Heart right ventricle (tissue), 16 donors: ENCODE data around the gene NR5A1. TPM values are rescaled to one million over a fixed set of nuclear protein-coding genes. Genes with fewer than 3 reads are reported as not detected.
A peak's percentile ranks its signal among the peaks of the same experiment; 100 is the strongest.

ENCODE experiments used
- ATAC-seq, 8 donors: fragments of 200-7000 bp; cut with Tn5 transposase; one replicate each; pipeline ENCODE4 v1.9.1; 2020; ENCODE audit warnings: mild to moderate bottlenecking in 8 of 8, moderate library complexity in 8 of 8, moderate number of reproducible peaks in 1 of 8
- DNase-seq, 2 donors: peaks; one replicate each; pipeline ENCODE4 v3.0.0-alpha.2; 2020
- H3K27ac ChIP-seq, 10 donors: fragments of 200-600 bp; sonication (generic) in 2 of 10; one replicate each; pipeline versions ENCODE4 v1.5.0 to v1.8.0; 2020 to 2022; ENCODE audit warnings: mild to moderate bottlenecking in 3 of 10
- H3K27me3 ChIP-seq, 7 donors: fragments of 200-600 bp; one replicate each; pipeline ENCODE4 v1.8.0; 2021 to 2022; ENCODE audit warnings: mild to moderate bottlenecking in 2 of 7
- H3K36me3 ChIP-seq, 9 donors: fragments of 200-600 bp; sonication (generic) in 1 of 9; one replicate each; pipeline versions ENCODE4 v1.5.0 to v1.8.0; 2020 to 2022; ENCODE audit warnings: mild to moderate bottlenecking in 2 of 9
- H3K4me1 ChIP-seq, 9 donors: fragments of 200-600 bp; sonication (generic) in 1 of 9; one replicate each; pipeline versions ENCODE4 v1.5.0 to v1.8.0; 2020 to 2022; ENCODE audit warnings: mild to moderate bottlenecking in 4 of 9
- H3K4me3 ChIP-seq, 10 donors: fragments of 200-600 bp; sonication (generic) in 2 of 10; one replicate each; pipeline versions ENCODE4 v1.5.0 to v1.8.0; 2020 to 2022; ENCODE audit warnings: mild to moderate bottlenecking in 7 of 10, moderate library complexity in 2 of 10
- H3K9me3 ChIP-seq, 11 donors: fragments of 200-600 bp in 10 of 11; sonication (generic) in 2 of 11; one replicate each; pipeline versions ENCODE4 v1.5.0 to v1.8.0; 2013 to 2022; ENCODE audit warnings: mild to moderate bottlenecking in 2 of 11, control low read depth in 1 of 11, moderate library complexity in 1 of 11
- WGBS, 2 donors: extraction: QIAGEN DNeasy Blood & Tissue Kit; methylation state at CpG; one replicate each; pipeline ENCODE4 v1.1.7; 2013; ENCODE audit warnings: inconsistent platforms in 1 of 2; 5-methylcytosine and 5-hydroxymethylcytosine counted together
- intact Hi-C, 10 donors: fragments of 100-400 bp; cut with DNase I; formaldehyde crosslinking; loops; one replicate each; pipeline versions ENCODE4 v1.11.1 to v1.14.2; 2022
- polyA plus RNA-seq, 2 donors: library from polyadenylated mRNA; stranded (reverse); fragments of 200-250 nt; gene quantifications; one replicate each; pipeline ENCODE4 v1.2.3, GENCODE V29; 2013
- total RNA-seq, 10 donors: library from RNA; stranded (reverse); fragmentation: NEBNext Ultra II Directional in 3 of 10; extraction: Animal tissue kit (Norgen Biotek cat#: 25700) in 3 of 10; gene quantifications; one replicate each; pipeline versions ENCODE4 v1.2.1 to v1.2.4, GENCODE V29; 2021 to 2023
- TF ChIP-seq, protein P1 (sequence below), 9 donors: fragments of 200-600 bp; sonication (generic) in 2 of 9; IDR thresholded peaks; one replicate each; pipeline versions ENCODE4 v1.5.0 to v1.8.0; 2021 to 2022; ENCODE audit warnings: antibody characterized with exemption in 9 of 9, mild to moderate bottlenecking in 5 of 9, moderate library complexity in 1 of 9
- donor health status: Arrhythmogenic right ventricular cardiomyopathy.
- donor health status: ischemic (EF 13 %, LVEDD 7.1; RV severe dilation, severe dysfunction).
- donor health status: healthy with polysubstance abuse.
- donor health status: DM: no; HTN: yes; CAD: no.
- donor health status: DM: no; HTN: no; CAD: no.
- donor health status: ischemic (EF 25% LVEDD 6.9; RV normal size, moderate dysfunction).
- donor health status: ischemic (EF 25% LVEDD 5.7; RV mildly dilated, moderate dysfunction).
- donor health status: healthy.
- donor health status: DM: yes; HTN: yes; CAD: no.
- donor health status: Ischemic cardiomyopathy.
- donor health status: ischemic (EF 35%, LVEDD 5.7; RV mildly dilated, moderate dysfunction).
- donor health status: nonischemic (EF 11% LVEDD 7.7; RV severe dilation, severe dysfunction).
- donor health status: DM: yes; HTN: yes; CAD: no.
- donor health status: PGD.
- donor health status: ischemic (EF 29% LVEDD 5.4; RV normal size, mild dysfunction).
- donor health status: nonischemic (EF 23%, LVEDD 6.1; RV moderate dilation, normal function).

Gene NR5A1
- total and polyA plus RNA-seq, 12 donors: 0.01 to 0.15 TPM; not detected in 10

DNA sequence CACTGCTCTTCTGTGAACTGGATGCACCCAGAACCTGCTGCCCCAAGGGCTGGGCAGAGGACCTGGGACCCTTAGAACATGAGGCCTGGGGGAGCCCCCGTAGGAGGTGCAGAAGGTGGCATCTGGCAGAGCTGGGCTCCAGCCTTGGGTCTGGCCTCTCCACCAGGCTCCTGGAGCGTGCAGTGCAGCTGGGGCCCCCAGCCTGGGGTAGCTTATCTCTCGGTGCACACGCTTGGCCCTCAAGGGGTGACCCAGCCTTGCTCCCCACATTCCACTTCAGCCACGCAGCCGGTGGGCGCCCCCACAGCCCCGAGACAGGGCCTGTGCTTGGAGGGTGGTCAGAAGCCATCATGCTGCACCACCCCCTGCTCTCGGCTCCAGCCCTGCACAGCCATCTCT, 5.6 kb upstream of the NR5A1 start:
- 80 to 81% methylated on average over 9 of the region's 9 CpGs for WGBS, 2 donors
- DNase-seq (no peak), ATAC-seq (peak in 2 of 8 donors; percentile 16 to 31)
- Histone ChIP-seq H3K9me3 (no peaks in the 10 kb centered on the region), H3K27me3 (peaks cover 0 to 4% (median 0%) of the 10 kb centered on the region in 7 donors), H3K4me3 (no peak overlapping the region), H3K36me3 (no peaks in the 10 kb centered on the region), H3K27ac (no peak overlapping the region), H3K4me1 (peaks cover 0 to 20% (median 10%) of the 10 kb centered on the region in 9 donors)
- intact Hi-C loops: no loop called here
- TF ChIP-seq, protein P1, sequence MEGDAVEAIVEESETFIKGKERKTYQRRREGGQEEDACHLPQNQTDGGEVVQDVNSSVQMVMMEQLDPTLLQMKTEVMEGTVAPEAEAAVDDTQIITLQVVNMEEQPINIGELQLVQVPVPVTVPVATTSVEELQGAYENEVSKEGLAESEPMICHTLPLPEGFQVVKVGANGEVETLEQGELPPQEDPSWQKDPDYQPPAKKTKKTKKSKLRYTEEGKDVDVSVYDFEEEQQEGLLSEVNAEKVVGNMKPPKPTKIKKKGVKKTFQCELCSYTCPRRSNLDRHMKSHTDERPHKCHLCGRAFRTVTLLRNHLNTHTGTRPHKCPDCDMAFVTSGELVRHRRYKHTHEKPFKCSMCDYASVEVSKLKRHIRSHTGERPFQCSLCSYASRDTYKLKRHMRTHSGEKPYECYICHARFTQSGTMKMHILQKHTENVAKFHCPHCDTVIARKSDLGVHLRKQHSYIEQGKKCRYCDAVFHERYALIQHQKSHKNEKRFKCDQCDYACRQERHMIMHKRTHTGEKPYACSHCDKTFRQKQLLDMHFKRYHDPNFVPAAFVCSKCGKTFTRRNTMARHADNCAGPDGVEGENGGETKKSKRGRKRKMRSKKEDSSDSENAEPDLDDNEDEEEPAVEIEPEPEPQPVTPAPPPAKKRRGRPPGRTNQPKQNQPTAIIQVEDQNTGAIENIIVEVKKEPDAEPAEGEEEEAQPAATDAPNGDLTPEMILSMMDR (IDR thresholded peaks at IDR 0.05): no peak

DNA sequence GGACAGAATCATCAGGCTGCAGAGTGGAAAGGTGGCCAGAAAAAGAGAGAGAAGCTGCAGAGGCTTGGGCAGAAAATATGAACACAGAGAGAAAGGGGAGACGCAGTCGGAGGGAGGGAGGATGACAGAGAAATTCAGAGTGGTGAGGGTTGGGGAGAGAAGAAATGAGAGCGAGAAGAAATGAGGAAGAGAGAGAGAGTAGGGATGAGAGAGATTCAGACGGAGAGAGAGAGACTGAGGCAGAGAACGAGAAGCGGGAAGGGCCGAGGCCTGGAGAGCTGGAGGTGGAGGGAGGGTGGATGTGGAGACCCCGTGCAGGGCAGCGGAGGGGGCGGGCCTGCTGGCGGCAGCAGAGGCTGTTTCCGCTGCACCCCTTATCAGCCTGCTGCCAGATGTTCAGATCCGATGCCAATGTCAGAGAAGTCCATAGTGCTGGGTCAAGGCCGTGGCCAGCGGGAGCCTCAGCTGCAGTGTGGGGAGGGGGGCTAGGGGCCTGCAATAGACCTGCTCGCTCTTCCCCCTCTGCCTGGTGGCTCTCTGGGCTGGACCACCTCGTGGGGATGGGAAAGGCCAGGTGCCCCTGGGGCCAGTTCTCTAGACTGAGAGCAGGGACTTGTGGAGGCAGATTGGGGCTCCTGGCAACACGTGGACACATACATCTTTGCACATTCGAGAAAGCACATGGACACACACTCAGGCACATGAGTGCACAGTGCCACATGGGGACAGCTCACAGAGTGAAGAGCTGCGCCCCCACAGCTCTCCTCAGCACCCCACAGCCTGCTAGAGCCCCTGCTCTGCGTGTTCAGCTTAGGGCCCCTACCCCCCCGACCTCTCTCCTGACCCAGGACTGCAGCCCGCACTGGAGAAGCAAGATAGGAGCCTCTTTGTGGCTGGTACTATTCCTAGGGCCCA, 4.9 kb upstream of the NR5A1 start:
- 50 to 62% methylated on average over 22 to 23 of the region's 23 CpGs for WGBS, 2 donors
- Histone ChIP-seq H3K4me3 (no peak overlapping the region), H3K4me1 (peaks cover 0 to 20% (median 10%) of the 10 kb centered on the region in 9 donors), H3K27ac (no peak overlapping the region), H3K36me3 (no peaks in the 10 kb centered on the region), H3K9me3 (no peaks in the 10 kb centered on the region), H3K27me3 (peaks cover 0 to 3% (median 0%) of the 10 kb centered on the region in 7 donors)
- TF ChIP-seq, protein P1 (IDR thresholded peaks at IDR 0.05): no peak
- peak in 1 of 8 donors; percentile 28 for ATAC-seq
- intact Hi-C loops: no loop called here
- DNase-seq: no peak

GRCh38 chr9:124511426-124511840, 4.2 kb upstream of the NR5A1 start:
- Histone ChIP-seq H3K9me3 (no peaks in the 10 kb centered on the region), H3K36me3 (no peaks in the 10 kb centered on the region), H3K27me3 (peaks cover 0 to 4% (median 0%) of the 10 kb centered on the region in 7 donors), H3K4me1 (peaks cover 0 to 20% (median 10%) of the 10 kb centered on the region in 9 donors), H3K4me3 (no peak overlapping the region), H3K27ac (no peak overlapping the region)
- intact Hi-C loops: no loop called here
- WGBS, 2 donors: 85 to 87% methylated on average over 6 of the region's 6 CpGs
- no peak for ATAC-seq
- TF ChIP-seq, protein P1 (IDR thresholded peaks at IDR 0.05): no peak
- no peak for DNase-seq

- Histone ChIP-seq H3K4me1 (peaks cover 0 to 20% (median 10%) of the 10 kb centered on the region in 9 donors), H3K27ac (no peak overlapping the region), H3K9me3 (no peaks in the 10 kb centered on the region), H3K4me3 (no peak overlapping the region), H3K36me3 (no peaks in the 10 kb centered on the region), H3K27me3 (peaks cover 0 to 10% (median 5%) of the 10 kb centered on the region in 7 donors)
- 87% methylated on average over 9 of the region's 9 CpGs for WGBS, 2 donors
- TF ChIP-seq, protein P1 (IDR thresholded peaks at IDR 0.05): no peak
- intact Hi-C loops: no loop called here
- ATAC-seq (no peak), DNase-seq (no peak)
These were observed 3.6 kb upstream of the NR5A1 start for GRCh38 chr9:124510650-124511425.
